GM10847 (cell line): ENCODE results near the gene APOL4.

ENCODE experiments used
- POLR2A ChIP-seq: IDR thresholded peaks from 2 replicates; pipeline ENCODE4 v1.6.1; 2011; ENCODE audit not compliant: insufficient read length; ENCODE audit errors: extremely low read depth

APOL4 gene

GRCh38 chr22:36218648-36219193 lies 17.1 kb upstream of the APOL4 start:
- no peak for TF ChIP-seq POLR2A

- TF ChIP-seq POLR2A, result no peak
Measured at GRCh38 chr22:36215981-36216380, 14.4 kb upstream of the APOL4 start.

GRCh38 chr22:36213586-36213985 lies 12.0 kb upstream of the APOL4 start:
- no peak for TF ChIP-seq POLR2A

- no peak for TF ChIP-seq POLR2A
Measured at GRCh38 chr22:36212901-36213300, 11.3 kb upstream of the APOL4 start.

GRCh38 chr22:36211237-36211861 lies 9.7 kb upstream of the APOL4 start:
- no peak for TF ChIP-seq POLR2A

- TF ChIP-seq POLR2A, result no peak
Measured at GRCh38 chr22:36210224-36210623, 8.6 kb upstream of the APOL4 start.

- TF ChIP-seq POLR2A, result no peak
Measured at GRCh38 chr22:36208914-36209313, 7.3 kb upstream of the APOL4 start.

GRCh38 chr22:36208162-36208765 lies 6.7 kb upstream of the APOL4 start:
- no peak for TF ChIP-seq POLR2A

GRCh38 chr22:36206255-36206654 lies 4.6 kb upstream of the APOL4 start:
- TF ChIP-seq POLR2A, result no peak

GRCh38 chr22:36204632-36205015 lies 3.0 kb upstream of the APOL4 start:
- no peak for TF ChIP-seq POLR2A

- no peak for TF ChIP-seq POLR2A
Measured at GRCh38 chr22:36204001-36204631, 2.5 kb upstream of the APOL4 start.

- TF ChIP-seq POLR2A, result no peak
Measured at GRCh38 chr22:36199001-36199551, 2.5 kb downstream of the APOL4 start.

GRCh38 chr22:36198536-36198935 lies 3.1 kb downstream of the APOL4 start:
- no peak for TF ChIP-seq POLR2A

GRCh38 chr22:36197514-36198146 lies 4.0 kb downstream of the APOL4 start:
- TF ChIP-seq POLR2A, result no peak

- TF ChIP-seq POLR2A, result no peak
Measured at GRCh38 chr22:36197065-36197440, 4.6 kb downstream of the APOL4 start.
